Measurements from ENCODE around the gene CTBP1.

CTBP1 gene

GRCh38 chr4:1229117-1229849 lies 19.6 kb downstream of the CTBP1 start:
- POLR2A ChIA-PET: no interaction called here
- no peak for DNase-seq (ENCODE audit: low read depth, low spot score)
- no peak for TF ChIP-seq CTCF (IDR thresholded peaks at IDR 0.05; ENCODE audit: insufficient read depth, low read length, missing control alignments)
- CTCF ChIA-PET: no interaction called here
- no peak overlapping the region for H3K4me3 ChIP-seq (ENCODE audit: low read depth, low read length)

DNA sequence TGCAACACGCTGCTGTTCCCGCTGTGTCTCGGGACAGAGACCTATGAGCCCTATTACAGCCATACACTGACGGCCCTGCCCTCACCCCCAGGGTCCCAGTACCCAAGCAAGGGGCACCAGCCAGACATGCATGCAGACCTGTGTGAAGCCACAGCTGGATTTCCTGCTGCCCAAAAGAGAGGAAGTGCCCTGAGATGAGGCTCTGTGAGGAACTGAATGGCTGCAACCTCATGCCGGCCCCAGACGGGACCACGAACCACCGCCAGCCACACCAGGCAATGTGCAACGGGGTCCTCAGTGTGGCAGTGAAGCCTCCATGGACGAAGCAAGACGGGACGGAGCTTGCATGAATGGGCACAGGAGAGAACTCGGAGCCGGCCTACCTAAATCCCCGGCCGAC lies 21.1 kb downstream of the CTBP1 start:
- ChIA-PET CTCF (no interaction called here), POLR2A (no interaction called here)
- no peak overlapping the region for H3K4me3 ChIP-seq (ENCODE audit: low read depth, low read length)
- no peak for DNase-seq (ENCODE audit: low read depth, low spot score)
- TF ChIP-seq CTCF (IDR thresholded peaks at IDR 0.05; ENCODE audit: insufficient read depth, low read length, missing control alignments): no peak

- ChIA-PET CTCF (no interaction called here), POLR2A (interaction anchor here (0.6 kb wide), 1 partner anchor 8 kb away, joined by 3 read pairs; no protein-coding TSS in a partner anchor)
- no peak for TF ChIP-seq CTCF (IDR thresholded peaks at IDR 0.05; ENCODE audit: insufficient read depth, low read length, missing control alignments)
- no peak overlapping the region for H3K4me3 ChIP-seq (ENCODE audit: low read depth, low read length)
- no peak for DNase-seq (ENCODE audit: low read depth, low spot score)
These were observed 22.3 kb downstream of the CTBP1 start for GRCh38 chr4:1226598-1226997.

DNA sequence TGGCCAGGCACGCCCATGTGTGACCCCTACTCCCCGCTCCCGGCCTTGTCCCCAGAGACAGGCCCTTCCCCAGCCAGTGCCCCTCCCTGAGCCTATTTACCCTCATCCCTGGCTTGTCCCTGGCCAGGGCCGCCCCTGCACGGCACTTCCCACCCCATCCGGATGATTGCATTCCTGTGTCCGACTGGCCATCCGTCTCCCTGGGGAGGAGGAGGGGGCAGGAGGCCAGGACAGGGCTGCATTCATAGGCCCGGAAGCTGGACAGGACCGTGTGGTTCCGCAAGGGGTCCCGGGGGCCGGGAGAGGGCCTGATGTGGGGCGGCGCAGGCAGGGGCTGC lies 22.8 kb downstream of the CTBP1 start:
- CTCF ChIA-PET: interaction anchor here (1.0 kb wide), 1 partner anchor 95 kb away, joined by 3 read pairs; no protein-coding TSS in a partner anchor
- DNase-seq (ENCODE audit: low read depth, low spot score): no peak
- H3K4me3 ChIP-seq (ENCODE audit: low read depth, low read length): no peak overlapping the region
- no peak for TF ChIP-seq CTCF (IDR thresholded peaks at IDR 0.05; ENCODE audit: insufficient read depth, low read length, missing control alignments)
- POLR2A ChIA-PET: interaction anchor here (0.6 kb wide), 1 partner anchor 8 kb away, joined by 3 read pairs; no protein-coding TSS in a partner anchor

- ChIA-PET CTCF (interaction anchor here (1.0 kb wide), 1 partner anchor 94 kb away, joined by 3 read pairs; no protein-coding TSS in a partner anchor), POLR2A (interaction anchor here (0.6 kb wide), 1 partner anchor 9 kb away, joined by 3 read pairs; no protein-coding TSS in a partner anchor)
- no peak overlapping the region for H3K4me3 ChIP-seq (ENCODE audit: low read depth, low read length)
- DNase-seq (ENCODE audit: low read depth, low spot score): no peak
- no peak for TF ChIP-seq CTCF (IDR thresholded peaks at IDR 0.05; ENCODE audit: insufficient read depth, low read length, missing control alignments)
These were observed 23.4 kb downstream of the CTBP1 start for GRCh38 chr4:1225272-1226143.
